ENCODE measurements around the gene PRRC1.

The PRRC1 gene

DNA sequence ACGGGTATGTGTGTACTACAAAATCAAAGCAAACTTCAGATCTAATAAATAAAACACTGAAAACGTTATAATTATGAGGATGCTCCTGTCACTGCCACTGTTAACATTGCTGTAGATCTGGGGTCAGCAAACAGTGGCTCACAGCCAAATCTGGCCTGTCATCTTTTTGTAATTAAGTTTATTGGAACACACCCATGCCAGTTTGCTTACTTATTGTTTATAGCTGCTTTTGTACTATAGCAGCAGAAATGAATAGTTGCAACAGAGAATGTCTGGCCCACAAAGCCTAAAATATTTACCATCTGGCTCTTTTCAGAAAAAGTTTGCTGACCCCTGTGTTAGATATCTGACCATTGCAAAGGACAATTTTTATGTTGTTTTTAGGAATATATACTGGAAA lies 32.1 kb downstream of the PRRC1 start:
- no peak overlapping the region for H3K4me3 ChIP-seq (ENCODE audit: low read length)
- peak; percentile 21 for DNase-seq (ENCODE audit: low read depth)
- TF ChIP-seq, protein P1, sequence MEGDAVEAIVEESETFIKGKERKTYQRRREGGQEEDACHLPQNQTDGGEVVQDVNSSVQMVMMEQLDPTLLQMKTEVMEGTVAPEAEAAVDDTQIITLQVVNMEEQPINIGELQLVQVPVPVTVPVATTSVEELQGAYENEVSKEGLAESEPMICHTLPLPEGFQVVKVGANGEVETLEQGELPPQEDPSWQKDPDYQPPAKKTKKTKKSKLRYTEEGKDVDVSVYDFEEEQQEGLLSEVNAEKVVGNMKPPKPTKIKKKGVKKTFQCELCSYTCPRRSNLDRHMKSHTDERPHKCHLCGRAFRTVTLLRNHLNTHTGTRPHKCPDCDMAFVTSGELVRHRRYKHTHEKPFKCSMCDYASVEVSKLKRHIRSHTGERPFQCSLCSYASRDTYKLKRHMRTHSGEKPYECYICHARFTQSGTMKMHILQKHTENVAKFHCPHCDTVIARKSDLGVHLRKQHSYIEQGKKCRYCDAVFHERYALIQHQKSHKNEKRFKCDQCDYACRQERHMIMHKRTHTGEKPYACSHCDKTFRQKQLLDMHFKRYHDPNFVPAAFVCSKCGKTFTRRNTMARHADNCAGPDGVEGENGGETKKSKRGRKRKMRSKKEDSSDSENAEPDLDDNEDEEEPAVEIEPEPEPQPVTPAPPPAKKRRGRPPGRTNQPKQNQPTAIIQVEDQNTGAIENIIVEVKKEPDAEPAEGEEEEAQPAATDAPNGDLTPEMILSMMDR (conservative IDR thresholded peaks at IDR 0.05; ENCODE audit: low read length), result no peak

DNA sequence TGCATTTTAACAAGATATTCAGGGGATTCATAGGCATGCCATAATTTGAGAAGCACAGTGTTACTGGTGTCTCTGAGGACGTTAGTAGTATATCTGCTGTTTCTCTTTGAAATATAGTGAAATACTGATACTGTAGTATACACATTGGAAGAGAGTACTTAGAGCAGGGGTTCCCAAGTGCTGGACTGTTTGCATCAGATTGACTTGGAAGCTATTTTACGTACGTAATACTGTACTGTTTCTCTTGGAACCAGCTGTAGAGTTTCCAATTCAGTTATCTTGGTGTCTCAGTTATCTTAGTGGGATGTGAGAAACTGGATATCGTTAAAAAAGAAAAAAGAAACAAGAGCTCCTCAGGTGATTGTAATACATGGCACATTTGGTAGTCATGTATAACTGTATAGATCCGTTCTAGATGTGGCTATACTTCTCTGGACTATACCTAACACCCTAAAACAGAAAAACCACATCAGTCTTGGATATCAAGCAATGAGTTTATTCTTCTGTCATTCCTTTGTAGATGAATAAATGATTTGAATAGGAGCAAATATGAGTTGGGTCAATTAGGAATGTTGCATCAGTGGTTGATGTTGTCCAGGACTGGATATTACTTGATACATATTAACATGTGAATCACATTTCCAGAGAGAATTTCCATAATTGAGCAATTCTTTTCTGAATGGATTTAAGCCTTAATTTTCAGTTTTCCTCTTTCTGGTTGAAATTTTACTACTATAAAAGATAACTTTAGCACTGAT lies 33.4 kb downstream of the PRRC1 start:
- no peak overlapping the region for H3K4me3 ChIP-seq (ENCODE audit: low read length)
- TF ChIP-seq, protein P1 (conservative IDR thresholded peaks at IDR 0.05; ENCODE audit: low read length), result no peak

DNA sequence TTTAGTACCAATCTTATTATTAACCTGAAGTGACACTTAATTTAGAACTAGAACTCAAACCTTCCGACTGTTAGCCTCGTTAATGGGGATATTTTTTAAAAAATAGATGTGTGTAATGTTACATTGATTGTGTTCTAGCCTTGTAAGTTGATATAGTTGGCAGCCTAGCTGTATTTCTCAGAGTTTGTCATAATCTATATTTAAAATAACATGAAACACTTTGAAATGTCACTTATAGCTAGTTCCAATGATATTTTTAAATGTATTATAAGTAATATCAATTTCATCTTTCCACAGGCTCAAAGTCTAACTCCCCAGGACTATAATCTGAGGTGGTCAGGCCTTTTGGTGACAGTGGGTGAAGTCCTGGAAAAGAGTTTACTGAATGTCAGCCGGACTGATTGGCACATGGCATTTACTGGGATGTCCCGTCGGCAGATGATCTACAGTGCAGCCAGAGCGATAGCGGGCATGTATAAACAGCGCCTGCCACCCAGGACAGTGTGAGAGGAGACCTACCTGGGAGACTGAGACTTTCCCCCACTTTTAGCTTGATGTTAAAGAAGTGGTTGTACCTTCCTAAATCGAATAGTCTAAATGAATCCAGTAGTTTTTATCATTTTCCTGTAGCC lies 34.1 kb downstream of the PRRC1 start:
- no peak for DNase-seq (ENCODE audit: low read depth)
- no peak overlapping the region for H3K4me3 ChIP-seq (ENCODE audit: low read length)
- TF ChIP-seq, protein P1 (conservative IDR thresholded peaks at IDR 0.05; ENCODE audit: low read length), result no peak

More for the DNA sequence above, 33.4 kb downstream of the PRRC1 start:
- DNase-seq (ENCODE audit: low read depth), result peak; percentile 9

DNA sequence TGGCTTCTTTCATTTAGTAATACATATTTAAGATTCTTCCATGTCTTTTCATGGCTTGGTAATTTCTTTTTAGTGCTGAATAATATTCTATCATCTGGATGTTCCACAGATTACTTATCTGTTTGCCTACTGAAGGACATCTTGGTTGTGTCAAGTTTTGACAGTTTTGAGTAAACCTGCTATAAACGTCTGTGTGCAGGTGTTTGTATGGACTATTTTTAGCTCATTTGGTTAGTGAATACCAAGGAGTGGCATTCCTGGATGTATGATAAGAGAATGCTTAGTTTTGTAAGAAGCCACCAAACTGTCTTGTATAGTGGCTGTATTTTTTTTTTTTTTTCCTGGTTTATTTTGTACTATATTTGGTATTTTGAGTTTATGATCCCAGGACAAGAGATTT lies 38.4 kb downstream of the PRRC1 start:
- no peak for DNase-seq (ENCODE audit: low read depth)
- TF ChIP-seq, protein P1 (conservative IDR thresholded peaks at IDR 0.05; ENCODE audit: low read length), result no peak
- no peak overlapping the region for H3K4me3 ChIP-seq (ENCODE audit: low read length)

DNA sequence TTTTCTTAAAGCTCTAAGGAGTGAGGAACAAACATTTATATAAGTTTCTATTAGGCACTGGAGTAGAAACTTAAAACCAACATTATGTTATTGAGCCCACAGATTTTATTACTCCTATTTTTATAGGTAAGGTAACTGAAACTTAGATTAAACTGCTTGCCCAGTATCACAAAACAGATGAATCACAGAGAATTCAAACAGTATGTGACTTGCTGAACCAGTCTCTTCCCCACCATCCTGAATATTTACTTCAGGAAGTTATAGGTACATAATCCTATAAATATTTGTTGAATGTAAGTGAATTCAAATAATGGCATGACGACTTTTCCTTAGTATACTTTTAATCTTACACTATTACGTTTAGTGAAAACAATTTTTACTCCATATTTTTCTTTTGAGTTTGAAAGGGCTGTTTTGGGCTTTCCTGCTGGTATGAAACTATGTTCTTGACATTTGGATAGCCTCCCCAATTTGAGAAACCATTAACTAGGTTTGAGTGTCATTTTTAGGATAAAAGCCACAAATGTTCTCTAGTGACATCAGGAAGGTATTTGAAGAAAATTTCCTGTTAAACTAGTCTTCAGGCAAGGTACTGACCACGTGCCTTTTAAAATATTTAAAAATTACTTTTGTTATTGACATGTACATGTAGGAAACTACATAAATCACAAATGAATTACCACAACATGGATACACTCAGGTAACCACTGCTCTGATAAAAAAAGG lies 39.3 kb downstream of the PRRC1 start:
- no peak for DNase-seq (ENCODE audit: low read depth)
- H3K4me3 ChIP-seq (ENCODE audit: low read length), result no peak overlapping the region
- TF ChIP-seq, protein P1 (conservative IDR thresholded peaks at IDR 0.05; ENCODE audit: low read length), result no peak

DNA sequence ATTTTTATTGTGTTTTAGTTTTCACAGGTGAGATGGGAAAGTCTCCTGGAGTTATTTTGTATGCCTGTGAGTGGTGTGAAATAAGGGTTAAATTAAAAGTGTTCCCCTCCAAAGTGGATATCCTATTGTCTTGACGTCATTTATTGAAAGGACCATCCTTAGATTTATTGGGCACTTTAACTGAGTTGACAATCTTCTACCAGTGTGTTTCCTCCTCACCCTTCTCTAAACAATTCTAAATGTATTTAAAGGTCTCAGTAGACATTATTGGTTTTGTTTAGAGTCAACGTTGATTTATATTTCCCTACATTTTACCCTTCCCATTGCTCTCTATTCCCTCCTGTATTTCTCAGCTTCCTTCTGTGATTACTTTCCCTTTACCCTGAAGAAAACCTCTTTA lies 40.8 kb downstream of the PRRC1 start:
- H3K4me3 ChIP-seq (ENCODE audit: low read length), result no peak overlapping the region
- DNase-seq (ENCODE audit: low read depth), result no peak
- TF ChIP-seq, protein P1 (conservative IDR thresholded peaks at IDR 0.05; ENCODE audit: low read length), result no peak

Measured in AG10803 (cell line).